ENCODE results near the gene TIPIN.

Gene TIPIN

GRCh38 chr15:66293419-66294156 is 62.9 kb downstream of the TIPIN start, which contains the start of gene DIS3L:
Gene DIS3L, plus strand, starts transcription at chr15:66293568. Its CDS starts 29 bp downstream, at chr15:66293597.
- TF ChIP-seq EP300 (IDR thresholded peaks at IDR 0.05; ENCODE audit: borderline replicate concordance) = no peak
- peak; percentile 80 for TF ChIP-seq YY1 (IDR thresholded peaks at IDR 0.05; ENCODE audit: low read depth)

GRCh38 chr15:66292571-66293418 is 63.7 kb downstream of the TIPIN start:
- TF ChIP-seq TEAD4 (IDR thresholded peaks at IDR 0.05) = no peak
- no peak for TF ChIP-seq CEBPB (IDR thresholded peaks at IDR 0.05)
- no peak for TF ChIP-seq ZBTB7A (IDR thresholded peaks at IDR 0.05; ENCODE audit: low read depth)
- no peak for TF ChIP-seq EGR1 (IDR thresholded peaks at IDR 0.05)
- no peak for TF ChIP-seq YY1 (IDR thresholded peaks at IDR 0.05; ENCODE audit: low read depth)
- no peak for TF ChIP-seq CREB1 (IDR thresholded peaks at IDR 0.05; ENCODE audit: low read depth)
- TF ChIP-seq FOXM1 (IDR thresholded peaks at IDR 0.05; ENCODE audit: borderline replicate concordance, low read depth) = no peak
- no peak for TF ChIP-seq MAX (IDR thresholded peaks at IDR 0.05)
- no peak for TF ChIP-seq REST (IDR thresholded peaks at IDR 0.05; ENCODE audit: low read depth)
- TF ChIP-seq EP300 (IDR thresholded peaks at IDR 0.05; ENCODE audit: borderline replicate concordance) = no peak

GRCh38 chr15:66291816-66292570 is 64.5 kb downstream of the TIPIN start:
- no peak for TF ChIP-seq YY1 (IDR thresholded peaks at IDR 0.05; ENCODE audit: low read depth)
- TF ChIP-seq EP300 (IDR thresholded peaks at IDR 0.05; ENCODE audit: borderline replicate concordance) = no peak
- no peak for TF ChIP-seq TCF12 (IDR thresholded peaks at IDR 0.05; ENCODE audit: low read depth)
- no peak for TF ChIP-seq FOXM1 (IDR thresholded peaks at IDR 0.05; ENCODE audit: borderline replicate concordance, low read depth)
- TF ChIP-seq NFIC (IDR thresholded peaks at IDR 0.05) = no peak
- TF ChIP-seq MAX (IDR thresholded peaks at IDR 0.05) = no peak

GRCh38 chr15:66290518-66290917 is 66.0 kb downstream of the TIPIN start:
- TF ChIP-seq TAF1 (IDR thresholded peaks at IDR 0.05; ENCODE audit: low read depth) (no peak), TCF12 (IDR thresholded peaks at IDR 0.05; ENCODE audit: low read depth) (no peak), REST (IDR thresholded peaks at IDR 0.05; ENCODE audit: low read depth) (no peak), FOXM1 (IDR thresholded peaks at IDR 0.05; ENCODE audit: borderline replicate concordance, low read depth) (no peak), CEBPB (IDR thresholded peaks at IDR 0.05) (no peak)

GRCh38 chr15:66290007-66290406 is 66.5 kb downstream of the TIPIN start:
- no peak for TF ChIP-seq REST (IDR thresholded peaks at IDR 0.05; ENCODE audit: low read depth)
- no peak for TF ChIP-seq CEBPB (IDR thresholded peaks at IDR 0.05)
